Measurements from ENCODE around the gene THOC6. TPM values are rescaled to one million over a fixed set of nuclear protein-coding genes. Genes with fewer than 3 reads are reported as not detected.

Gene THOC6
- polyA plus RNA-seq, 1 experiment = 14.5 TPM

DNA sequence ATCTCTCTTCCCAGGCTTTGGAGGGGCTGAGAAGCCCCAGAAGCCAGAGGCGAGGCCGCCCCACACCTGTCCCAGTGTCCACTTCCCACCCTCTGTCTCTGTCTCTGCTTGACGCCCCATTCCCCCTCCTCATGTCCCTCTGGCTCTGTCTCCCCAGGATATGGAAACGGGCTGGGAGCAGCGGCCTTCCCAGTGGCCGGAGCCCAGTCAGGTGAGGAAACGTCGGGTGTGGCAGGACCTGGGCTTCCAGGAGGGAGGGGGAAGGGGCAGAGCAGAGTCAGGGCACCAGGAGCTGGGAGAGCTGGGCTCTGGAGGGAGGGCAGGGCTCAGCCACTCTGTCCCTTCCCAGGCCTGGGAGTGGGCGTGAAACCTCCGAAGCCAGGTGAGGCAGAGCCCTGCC lies 32.9 kb upstream of the THOC6 start:
- Histone ChIP-seq H3K4me3 (ENCODE audit: low read depth, low read length) (no peak overlapping the region), H3K9me3 (ENCODE audit: control insufficient read depth, insufficient read depth, low read length) (no peaks in the 10 kb centered on the region), H3K27me3 (ENCODE audit: control insufficient read depth, insufficient read depth, low read length) (peaks cover 20% of the 10 kb centered on the region), H3K27ac (ENCODE audit: low read depth, low read length) (no peak overlapping the region)
- CTCF ChIA-PET = no interaction called here
- no peak for TF ChIP-seq CTCF (IDR thresholded peaks at IDR 0.05; ENCODE audit: low read depth, low read length)
- POLR2A ChIA-PET = no interaction called here
- no peak for DNase-seq (ENCODE audit: low read depth, low spot score)

DNA sequence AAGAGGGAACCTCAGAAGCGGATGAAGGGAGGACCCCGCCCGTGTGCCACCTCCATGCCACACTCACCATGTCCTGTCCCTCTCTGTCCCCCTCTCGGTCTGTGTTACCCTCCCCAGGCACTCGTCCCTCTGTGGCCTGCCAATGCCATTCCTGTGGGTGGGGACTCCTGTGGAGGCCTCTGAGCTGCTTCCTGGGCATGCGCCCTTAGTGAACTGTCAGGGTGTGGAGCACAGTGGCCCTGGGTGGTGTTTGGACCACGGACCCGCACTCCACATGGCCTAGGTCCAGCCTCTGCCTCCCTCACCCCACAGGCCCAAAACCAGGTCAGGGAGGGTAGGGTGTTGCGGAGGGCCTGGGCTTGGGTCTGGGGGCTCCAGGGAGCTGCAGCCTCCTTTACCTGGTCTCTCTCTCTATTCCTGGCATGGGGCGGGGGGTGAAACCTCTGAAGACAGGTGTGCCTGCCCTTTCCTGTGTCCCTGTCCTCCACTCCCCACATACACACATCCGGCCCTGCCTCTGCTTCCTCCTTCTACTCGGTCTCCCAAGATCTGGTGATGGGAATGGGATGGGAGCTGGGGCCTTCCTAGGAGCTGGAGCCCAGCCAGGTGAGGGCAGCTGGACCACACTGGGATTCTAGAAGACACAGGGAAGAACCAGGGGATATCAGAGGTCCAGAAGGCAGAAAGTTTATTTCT lies 32.1 kb upstream of the THOC6 start:
- Histone ChIP-seq H3K27me3 (ENCODE audit: control insufficient read depth, insufficient read depth, low read length) (peaks cover 24% of the 10 kb centered on the region), H3K4me3 (ENCODE audit: low read depth, low read length) (no peak overlapping the region), H3K27ac (ENCODE audit: low read depth, low read length) (no peak overlapping the region), H3K9me3 (ENCODE audit: control insufficient read depth, insufficient read depth, low read length) (no peaks in the 10 kb centered on the region; the same call in 1 of the 2 replicates)
- ChIA-PET POLR2A (no interaction called here), CTCF (no interaction called here)
- DNase-seq (ENCODE audit: low read depth, low spot score) = no peak
- TF ChIP-seq CTCF (IDR thresholded peaks at IDR 0.05; ENCODE audit: low read depth, low read length) = no peak

GRCh38 chr16:2992383-2993081 lies 31.3 kb upstream of the THOC6 start:
- Histone ChIP-seq H3K4me3 (ENCODE audit: low read depth, low read length) (no peak overlapping the region), H3K27ac (ENCODE audit: low read depth, low read length) (no peak overlapping the region), H3K9me3 (ENCODE audit: control insufficient read depth, insufficient read depth, low read length) (no peaks in the 10 kb centered on the region; the same call in 1 of the 2 replicates), H3K27me3 (ENCODE audit: control insufficient read depth, insufficient read depth, low read length) (peaks cover 29% of the 10 kb centered on the region)
- DNase-seq (ENCODE audit: low read depth, low spot score) = no peak
- no peak for TF ChIP-seq CTCF (IDR thresholded peaks at IDR 0.05; ENCODE audit: low read depth, low read length)
- CTCF ChIA-PET = no interaction called here
- POLR2A ChIA-PET = no interaction called here

GRCh38 chr16:2996298-2996697 lies 27.5 kb upstream of the THOC6 start:
- ChIA-PET POLR2A (interaction anchor here (0.7 kb wide), 1 partner anchor 16 kb away, joined by 6 read pairs; the partner anchor contains the start of gene PKMYT1), CTCF (interaction anchor here (1.5 kb wide), 1 partner anchor 35 kb away, joined by 4 read pairs; no protein-coding TSS in a partner anchor)
- H3K9me3 ChIP-seq (ENCODE audit: control insufficient read depth, insufficient read depth, low read length) = no peaks in the 10 kb centered on the region; the same call in 1 of the 2 replicates
- no peak for DNase-seq (ENCODE audit: low read depth, low spot score)
- peaks cover 46% of the 10 kb centered on the region for H3K27me3 ChIP-seq (ENCODE audit: control insufficient read depth, insufficient read depth, low read length)
- H3K4me3 ChIP-seq (ENCODE audit: low read depth, low read length) = no peak overlapping the region
- no peak for TF ChIP-seq CTCF (IDR thresholded peaks at IDR 0.05; ENCODE audit: low read depth, low read length)
- H3K27ac ChIP-seq (ENCODE audit: low read depth, low read length) = no peak overlapping the region

DNA sequence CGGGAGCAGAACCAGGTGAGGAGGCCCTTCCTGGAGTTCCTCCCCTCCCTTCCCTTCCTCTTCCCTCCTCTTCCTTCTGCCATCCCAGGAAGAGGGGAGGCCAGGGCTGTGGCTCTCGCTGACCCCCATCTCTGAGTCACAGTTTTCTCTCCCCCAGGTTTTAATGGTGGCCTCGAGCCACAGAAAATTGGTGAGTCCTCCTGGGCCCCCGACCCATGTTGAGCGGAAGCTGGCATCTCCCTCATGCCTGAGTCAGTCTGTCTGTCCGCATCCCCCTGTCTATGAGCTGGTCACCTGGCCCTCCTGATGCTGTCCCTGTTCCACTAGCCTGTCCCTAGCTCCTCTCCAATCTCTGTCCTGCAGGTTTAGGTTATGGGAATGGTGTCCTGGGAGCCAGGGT lies 23.9 kb upstream of the THOC6 start:
- TF ChIP-seq CTCF (IDR thresholded peaks at IDR 0.05; ENCODE audit: low read depth, low read length) = no peak
- Histone ChIP-seq H3K9me3 (ENCODE audit: control insufficient read depth, insufficient read depth, low read length) (no peaks in the 10 kb centered on the region; the same call in 1 of the 2 replicates), H3K4me3 (ENCODE audit: low read depth, low read length) (no peak overlapping the region), H3K27me3 (ENCODE audit: control insufficient read depth, insufficient read depth, low read length) (peaks cover 51% of the 10 kb centered on the region), H3K27ac (ENCODE audit: low read depth, low read length) (no peak overlapping the region)
- DNase-seq (ENCODE audit: low read depth, low spot score) = no peak
- ChIA-PET CTCF (no interaction called here), POLR2A (no interaction called here)
